HPDE6-E6E7 (cell line): ENCODE measurements around the gene PHLPP1.
A peak's percentile ranks its signal among the peaks of the same experiment; 100 is the strongest.

Experiments used
- DNase-seq: peaks from one replicate; pipeline ENCODE4 v3.0.0; 2011; ENCODE audit warnings: missing footprints; ENCODE audit errors: extremely low spot score

PHLPP1 gene

DNA sequence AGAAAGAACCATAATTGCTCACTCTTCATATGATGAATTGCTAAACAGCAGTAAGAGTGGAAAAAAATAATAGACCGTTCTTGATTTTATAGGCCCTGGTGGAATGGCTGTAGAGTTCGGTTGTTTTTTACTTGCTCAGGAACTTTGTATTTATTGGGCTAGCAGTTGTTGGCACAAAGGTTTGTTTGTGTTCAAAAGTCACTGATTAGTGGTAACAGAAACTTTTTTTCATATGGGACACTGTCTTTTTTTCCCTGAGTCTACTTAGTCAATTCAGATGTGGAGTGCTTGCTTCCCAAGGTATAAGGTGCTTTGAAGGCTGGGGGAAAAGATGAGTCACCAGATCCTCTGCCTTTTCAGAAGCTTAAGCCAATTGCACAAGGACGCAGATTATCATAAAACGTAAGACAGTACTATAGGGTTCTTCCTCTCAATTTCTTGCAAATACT lies 25.8 kb downstream of the PHLPP1 start:
- peak; percentile 45 for DNase-seq

- no peak for DNase-seq
Observed at GRCh38 chr18:62741584-62741983, 26.2 kb downstream of the PHLPP1 start.

GRCh38 chr18:62744076-62744968 lies 29.0 kb downstream of the PHLPP1 start:
- DNase-seq, result no peak

GRCh38 chr18:62745089-62745751 lies 29.9 kb downstream of the PHLPP1 start:
- no peak for DNase-seq

DNA sequence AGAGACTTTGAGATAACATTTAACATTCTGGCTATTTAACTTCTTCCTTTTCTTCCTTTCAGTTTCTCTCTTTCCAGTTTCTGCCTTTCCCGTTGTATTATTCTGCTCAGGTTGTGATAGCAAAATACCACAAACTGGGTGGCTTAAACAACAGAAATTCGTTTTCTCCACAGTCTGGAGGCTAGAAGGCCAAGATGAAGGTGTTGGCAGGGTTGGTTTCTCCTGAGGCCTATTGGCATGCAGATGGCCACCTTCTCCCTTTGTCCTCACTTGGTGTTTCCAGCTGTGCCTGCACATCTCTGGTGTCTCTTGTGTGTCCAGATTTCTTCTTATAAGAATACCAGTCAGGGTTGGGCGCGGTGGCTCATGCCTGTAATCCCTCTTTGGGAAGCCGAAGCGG lies 34.0 kb downstream of the PHLPP1 start:
- DNase-seq, result no peak

GRCh38 chr18:62751341-62751821 lies 36.0 kb downstream of the PHLPP1 start:
- no peak for DNase-seq

DNA sequence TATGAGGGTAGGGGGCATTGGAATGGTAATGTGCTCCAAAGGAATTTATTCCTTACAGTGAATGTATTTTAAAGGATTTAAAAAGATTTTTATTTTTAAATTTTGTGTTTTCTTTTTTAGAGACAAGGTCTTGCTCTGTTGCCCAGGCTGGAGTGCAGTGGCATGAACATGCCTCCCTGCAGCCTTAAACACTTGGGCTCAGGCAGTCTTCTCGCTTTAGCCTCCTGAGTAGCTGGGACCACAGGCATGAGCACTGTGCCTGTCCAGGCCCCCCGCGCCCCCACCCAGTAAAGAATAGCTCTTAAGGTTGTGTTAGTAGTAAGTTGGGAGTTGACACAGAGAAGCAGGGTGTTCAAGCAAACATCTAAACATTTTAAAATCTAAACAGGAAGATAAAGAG lies 36.6 kb downstream of the PHLPP1 start:
- no peak for DNase-seq

GRCh38 chr18:62754026-62754425 lies 38.7 kb downstream of the PHLPP1 start:
- no peak for DNase-seq

GRCh38 chr18:62755454-62755853 lies 40.1 kb downstream of the PHLPP1 start:
- DNase-seq, result no peak

- no peak for DNase-seq
Observed at GRCh38 chr18:62755946-62756345, 40.6 kb downstream of the PHLPP1 start.

- no peak for DNase-seq
Observed at GRCh38 chr18:62757399-62758010, 42.2 kb downstream of the PHLPP1 start.

DNA sequence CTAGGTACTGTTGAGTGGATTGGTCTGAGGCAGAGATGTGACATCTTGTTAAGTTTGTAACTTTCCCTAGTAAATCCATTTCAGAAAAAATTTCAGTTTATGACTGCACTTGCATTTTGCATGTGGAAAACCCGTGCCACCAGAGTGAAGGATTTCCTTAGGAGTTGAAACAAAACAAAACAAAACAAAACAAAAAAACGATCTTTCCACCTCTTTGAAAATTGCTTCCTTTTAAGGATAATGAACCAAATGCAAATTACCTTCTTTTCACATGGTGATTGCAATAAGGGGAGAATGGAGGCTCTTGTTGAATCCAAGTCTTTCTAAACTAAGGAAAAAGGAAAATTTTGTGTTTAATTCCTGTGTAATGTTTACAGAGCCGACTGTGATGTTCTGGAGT lies 43.2 kb downstream of the PHLPP1 start:
- DNase-seq, result no peak

- DNase-seq, result no peak
Observed at GRCh38 chr18:62759704-62760402, 44.5 kb downstream of the PHLPP1 start.

- DNase-seq, result no peak
Observed at GRCh38 chr18:62760403-62760734, 45.0 kb downstream of the PHLPP1 start.

DNA sequence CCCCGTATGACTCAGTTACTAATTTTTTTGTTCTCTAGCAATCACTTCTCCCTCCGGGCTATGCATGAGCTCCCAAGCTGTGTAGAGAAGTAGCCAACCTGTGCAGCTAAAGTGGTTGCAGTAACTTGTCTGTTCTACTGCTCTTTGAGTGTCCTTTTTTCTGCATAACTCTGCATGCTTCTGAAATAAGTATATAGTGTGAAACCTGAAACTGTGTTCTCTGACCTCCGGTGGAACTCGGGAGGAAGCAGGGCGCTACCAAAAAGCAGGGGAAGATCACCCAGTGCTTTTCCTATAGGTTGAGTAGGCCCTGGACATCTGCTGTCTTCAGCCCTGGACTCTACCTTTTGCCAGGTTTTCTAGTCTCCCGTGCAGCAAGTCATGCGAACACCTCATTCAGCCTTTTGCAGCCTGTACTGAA lies 47.8 kb downstream of the PHLPP1 start:
- DNase-seq, result peak; percentile 57

- no peak for DNase-seq
Observed at GRCh38 chr18:62766266-62766665, 50.9 kb downstream of the PHLPP1 start.

DNA sequence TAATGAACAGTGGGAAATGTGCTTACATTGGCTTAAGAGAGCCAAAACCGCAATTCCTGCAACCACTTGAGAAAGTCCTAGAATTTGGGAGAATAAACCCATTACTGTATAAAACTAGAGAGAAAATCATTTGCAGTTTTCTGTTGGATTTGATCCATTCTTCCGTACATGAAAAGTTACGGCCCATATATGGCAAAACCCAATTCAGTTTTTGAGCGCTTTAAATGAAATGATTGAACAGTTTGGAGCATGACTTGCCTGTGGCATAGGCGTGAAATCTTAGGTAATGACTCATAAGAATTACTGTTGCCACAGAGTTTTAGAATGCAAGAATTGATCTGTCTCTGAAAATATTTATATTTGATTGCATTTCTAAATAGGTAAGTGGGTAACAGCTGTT lies 52.0 kb downstream of the PHLPP1 start:
- DNase-seq, result peak; percentile 32

GRCh38 chr18:62767836-62768557 lies 52.7 kb downstream of the PHLPP1 start:
- no peak for DNase-seq

- DNase-seq, result no peak
Observed at GRCh38 chr18:62768558-62768943, 53.2 kb downstream of the PHLPP1 start.

- DNase-seq, result no peak
Observed at GRCh38 chr18:62769216-62769615, 53.9 kb downstream of the PHLPP1 start.
